ENCODE data around the gene PIAS1. TPM values are rescaled to one million over a fixed set of nuclear protein-coding genes. Genes with fewer than 3 reads are reported as not detected.

Gene PIAS1
- total RNA-seq, 4 donors from 2014 or later, result 19.9 to 69.2 (median 26.6) TPM

DNA sequence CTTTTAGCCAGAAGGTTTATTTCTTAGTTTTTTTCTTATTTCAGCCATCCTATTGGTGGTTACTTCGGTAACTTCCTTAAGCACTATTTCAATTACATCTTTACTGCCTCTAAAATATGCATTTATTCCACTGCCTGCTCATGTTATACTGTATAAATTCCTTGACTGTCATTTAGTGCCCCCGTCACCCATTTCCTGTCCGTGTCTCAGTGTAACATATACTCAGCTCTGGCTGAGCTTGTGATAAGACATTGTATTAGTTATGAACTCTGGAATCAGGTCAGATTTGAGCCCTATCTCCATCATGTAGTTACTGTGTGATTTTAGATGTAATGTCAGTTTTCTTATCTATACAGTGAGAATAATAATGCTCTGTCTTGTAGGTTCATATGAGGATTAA, 24.2 kb downstream of the PIAS1 start:
- Histone ChIP-seq H3K36me3 (no peaks in the 10 kb centered on the region), H3K27ac (no peak overlapping the region), H3K4me1 (peaks cover 12 to 70% (median 17%) of the 10 kb centered on the region in 3 donors), H3K27me3 (no peaks in the 10 kb centered on the region), H3K9me3 (no peaks in the 10 kb centered on the region), H3K4me3 (no peak overlapping the region)
- DNase-seq, result no peak
- TF ChIP-seq POLR2A (IDR thresholded peaks at IDR 0.05), result no peak
- TF ChIP-seq, protein P1, sequence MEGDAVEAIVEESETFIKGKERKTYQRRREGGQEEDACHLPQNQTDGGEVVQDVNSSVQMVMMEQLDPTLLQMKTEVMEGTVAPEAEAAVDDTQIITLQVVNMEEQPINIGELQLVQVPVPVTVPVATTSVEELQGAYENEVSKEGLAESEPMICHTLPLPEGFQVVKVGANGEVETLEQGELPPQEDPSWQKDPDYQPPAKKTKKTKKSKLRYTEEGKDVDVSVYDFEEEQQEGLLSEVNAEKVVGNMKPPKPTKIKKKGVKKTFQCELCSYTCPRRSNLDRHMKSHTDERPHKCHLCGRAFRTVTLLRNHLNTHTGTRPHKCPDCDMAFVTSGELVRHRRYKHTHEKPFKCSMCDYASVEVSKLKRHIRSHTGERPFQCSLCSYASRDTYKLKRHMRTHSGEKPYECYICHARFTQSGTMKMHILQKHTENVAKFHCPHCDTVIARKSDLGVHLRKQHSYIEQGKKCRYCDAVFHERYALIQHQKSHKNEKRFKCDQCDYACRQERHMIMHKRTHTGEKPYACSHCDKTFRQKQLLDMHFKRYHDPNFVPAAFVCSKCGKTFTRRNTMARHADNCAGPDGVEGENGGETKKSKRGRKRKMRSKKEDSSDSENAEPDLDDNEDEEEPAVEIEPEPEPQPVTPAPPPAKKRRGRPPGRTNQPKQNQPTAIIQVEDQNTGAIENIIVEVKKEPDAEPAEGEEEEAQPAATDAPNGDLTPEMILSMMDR (IDR thresholded peaks at IDR 0.05), result no peak
- intact Hi-C loops (cut with DNase I), result no loop called here
- WGBS, 2 donors, result 77 to 81% methylated on average over 3 of the region's 3 CpGs

DNA sequence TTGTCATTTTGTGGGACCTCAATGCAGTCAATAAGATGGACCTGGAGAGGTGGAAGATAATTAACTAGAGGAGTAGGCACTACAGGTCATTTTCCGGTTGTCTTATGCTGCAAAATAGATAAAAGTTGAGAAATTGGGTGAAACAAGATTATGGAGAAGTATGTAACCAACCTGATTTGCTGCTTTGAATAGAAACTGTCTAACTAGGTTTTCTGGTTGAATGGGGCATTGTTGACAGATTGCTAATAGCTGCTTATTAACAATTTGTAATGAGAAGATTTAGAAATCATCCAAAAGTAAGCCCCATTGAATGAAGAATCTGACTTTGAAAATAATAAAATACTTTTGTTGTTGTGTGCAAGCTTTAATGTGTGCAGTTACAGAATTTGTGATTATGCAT, 26.2 kb downstream of the PIAS1 start:
- intact Hi-C loops (cut with DNase I), result no loop called here
- Histone ChIP-seq H3K4me3 (no peak overlapping the region), H3K27me3 (no peaks in the 10 kb centered on the region), H3K36me3 (no peaks in the 10 kb centered on the region), H3K9me3 (no peaks in the 10 kb centered on the region), H3K27ac (peak overlapping the region in 2 of 4 donors; percentile 47 to 65), H3K4me1 (peaks cover 12 to 89% (median 17%) of the 10 kb centered on the region in 3 donors)
- TF ChIP-seq POLR2A (IDR thresholded peaks at IDR 0.05), result no peak
- TF ChIP-seq, protein P1 (IDR thresholded peaks at IDR 0.05), result no peak
- WGBS, 2 donors, result 71 to 73% methylated on average over 1 of the region's 1 CpG
- DNase-seq, result no peak

DNA sequence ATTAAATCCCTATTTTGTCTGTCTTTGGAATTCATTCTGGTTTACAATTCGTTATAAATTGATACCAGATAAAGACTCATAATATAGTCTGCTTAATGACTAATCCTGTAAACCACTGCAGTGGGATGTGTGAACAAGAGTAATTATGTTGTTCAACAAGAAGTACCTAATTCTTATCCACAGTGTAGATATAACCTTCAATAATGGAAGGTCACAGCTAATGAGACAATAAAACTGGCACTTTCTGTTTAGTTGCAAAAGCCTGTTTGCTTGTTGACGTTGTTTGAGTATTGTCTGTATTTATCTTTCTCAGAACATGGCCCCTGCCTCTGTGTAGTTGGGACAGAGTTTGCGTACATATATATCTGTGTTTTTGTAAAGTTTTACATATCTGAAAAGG, 26.7 kb downstream of the PIAS1 start:
- intact Hi-C loops (cut with DNase I), result no loop called here
- 52 to 61% methylated on average over 3 of the region's 3 CpGs for WGBS, 2 donors
- H3K4me3 ChIP-seq, result no peak overlapping the region
- peak overlapping the region in 3 of 4 donors; percentile 30 to 65 (median 47) for H3K27ac ChIP-seq
- TF ChIP-seq, protein P1 (IDR thresholded peaks at IDR 0.05), result no peak
- TF ChIP-seq POLR2A (IDR thresholded peaks at IDR 0.05), result no peak
- no peaks in the 10 kb centered on the region for H3K36me3 ChIP-seq
- H3K9me3 ChIP-seq, result no peaks in the 10 kb centered on the region
- H3K4me1 ChIP-seq, result peaks cover 12 to 93% (median 17%) of the 10 kb centered on the region in 3 donors
- no peak for DNase-seq
- no peaks in the 10 kb centered on the region for H3K27me3 ChIP-seq

DNA sequence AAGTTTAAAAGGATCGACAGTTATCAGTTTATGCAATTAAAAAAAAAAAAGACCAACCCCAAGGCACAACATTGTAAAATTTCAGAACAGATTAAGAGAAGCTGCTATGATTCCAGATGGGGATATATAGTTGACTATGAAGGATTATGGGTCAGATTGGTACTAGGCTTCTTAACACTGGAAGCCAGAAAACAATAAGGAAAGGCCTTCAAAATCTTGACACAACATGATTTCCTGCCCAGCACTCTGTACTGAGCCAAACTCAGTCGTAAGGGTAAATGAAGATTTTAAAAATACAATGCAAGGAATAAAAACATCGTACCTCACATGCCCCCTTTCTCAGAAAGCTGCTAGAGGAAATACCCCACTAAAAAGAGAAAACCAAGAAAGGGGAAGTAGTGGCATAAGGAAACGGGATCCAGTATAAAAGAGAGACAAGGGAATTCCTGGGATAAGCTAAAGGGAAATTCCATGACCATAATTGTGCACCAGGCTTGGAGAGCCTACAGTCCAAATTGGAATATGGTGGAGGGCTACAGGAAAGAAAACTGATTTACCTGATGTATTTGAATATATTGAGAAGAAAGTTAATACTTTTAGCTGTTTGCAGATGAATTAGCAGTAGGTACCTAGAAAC, 27.9 kb downstream of the PIAS1 start:
- Histone ChIP-seq H3K27me3 (no peaks in the 10 kb centered on the region), H3K4me3 (no peak overlapping the region), H3K9me3 (no peaks in the 10 kb centered on the region), H3K4me1 (peaks cover 12 to 83% (median 17%) of the 10 kb centered on the region in 3 donors), H3K27ac (peak overlapping the region in 2 of 4 donors; percentile 47 to 65), H3K36me3 (peaks cover 0 to 9% (median 0%) of the 10 kb centered on the region in 3 donors)
- intact Hi-C loops (cut with DNase I), result no loop called here
- 28 to 42% methylated on average over 4 of the region's 4 CpGs for WGBS, 2 donors
- TF ChIP-seq, protein P1 (IDR thresholded peaks at IDR 0.05), result no peak
- TF ChIP-seq POLR2A (IDR thresholded peaks at IDR 0.05), result no peak
- no peak for DNase-seq

DNA sequence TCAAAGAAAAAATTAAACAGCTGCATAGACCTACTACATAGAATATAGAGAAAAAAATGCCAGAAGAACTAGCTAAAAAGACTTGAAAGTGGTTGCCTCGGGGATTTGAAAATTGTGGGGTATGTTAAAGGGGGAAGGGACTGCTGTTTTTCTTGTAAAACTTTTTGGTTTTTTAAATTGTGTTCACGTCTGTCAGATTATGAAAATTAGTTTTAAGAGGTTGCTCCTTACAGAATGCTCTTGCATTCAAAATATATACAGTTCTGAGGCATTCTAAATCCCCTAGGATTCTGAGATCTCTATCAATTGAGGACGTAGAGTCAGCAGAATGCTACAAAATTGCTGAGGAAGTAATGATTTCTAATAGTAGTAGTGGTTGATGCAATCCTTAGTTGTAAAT, 28.6 kb downstream of the PIAS1 start:
- Histone ChIP-seq H3K4me3 (no peak overlapping the region), H3K4me1 (peaks cover 12 to 76% (median 15%) of the 10 kb centered on the region in 3 donors), H3K9me3 (no peaks in the 10 kb centered on the region), H3K27me3 (no peaks in the 10 kb centered on the region), H3K36me3 (peaks cover 0 to 17% (median 0%) of the 10 kb centered on the region in 3 donors), H3K27ac (no peak overlapping the region)
- intact Hi-C loops (cut with DNase I), result no loop called here
- DNase-seq, result no peak
- 69 to 75% methylated on average over 3 of the region's 3 CpGs for WGBS, 2 donors
- TF ChIP-seq, protein P1 (IDR thresholded peaks at IDR 0.05), result no peak
- no peak for TF ChIP-seq POLR2A (IDR thresholded peaks at IDR 0.05)
